Right lobe of liver (tissue), 6 donors: Measurements from ENCODE around the gene CDC42EP5. TPM values are rescaled to one million over a fixed set of nuclear protein-coding genes. Genes with fewer than 3 reads are reported as not detected.
"Not testable (repeated sequence)": the region's sequence is repeated elsewhere in the genome, so short reads cannot be mapped to it uniquely, and the experiment has no call there.

Experiments
- ATAC-seq, 4 donors: fragments of 200-7000 bp; cut with Tn5 transposase; one replicate each; pipeline ENCODE4 v1.9.1; 2020; ENCODE audit warnings: mild to moderate bottlenecking in 4 of 4, moderate library complexity in 4 of 4
- DNase-seq, 3 donors: peaks; one replicate each; pipeline ENCODE4 v3.0.0-alpha.2; 2020
- H3K27ac ChIP-seq, 3 donors: fragments of 200-600 bp; one replicate each; pipeline ENCODE4 v1.8.0; 2022
- H3K27me3 ChIP-seq, 2 donors: fragments of 200-600 bp; one replicate each; pipeline ENCODE4 v1.8.0; 2022
- H3K36me3 ChIP-seq, 4 donors: fragments of 200-600 bp; sonication (generic) in 1 of 4; one replicate each; pipeline versions ENCODE4 v1.5.1 to v1.8.0; 2017 to 2022; ENCODE audit warnings: control low read depth in 1 of 4
- H3K4me1 ChIP-seq, 4 donors: fragments of 200-600 bp; sonication (generic) in 1 of 4; one replicate each; pipeline versions ENCODE4 v1.5.1 to v1.8.0; 2017 to 2022; ENCODE audit warnings: control low read depth in 1 of 4
- H3K4me3 ChIP-seq, 3 donors: fragments of 200-600 bp; one replicate each; pipeline ENCODE4 v1.8.0; 2022
- H3K9me3 ChIP-seq, 4 donors: fragments of 200-600 bp; sonication (generic) in 1 of 4; one replicate each; pipeline versions ENCODE4 v1.5.1 to v1.8.0; 2017 to 2022; ENCODE audit warnings: control low read depth in 1 of 4
- CTCF ChIP-seq, 4 donors: fragments of 200-600 bp in 3 of 4; fragments of 450-650 bp in 1 of 4; IDR thresholded peaks; one replicate each; pipeline versions ENCODE4 v1.5.1 to v1.8.0; 2016 to 2022; ENCODE audit warnings: antibody characterized with exemption in 4 of 4, mild to moderate bottlenecking in 2 of 4
- POLR2A ChIP-seq: fragments of 450-650 bp; IDR thresholded peaks from one replicate; pipeline ENCODE4 v1.6.1; 2017; ENCODE audit warnings: antibody characterized with exemption, mild to moderate bottlenecking
- WGBS: methylation state at CpG from one replicate; pipeline ENCODE4 v1.1.6; 2018; ENCODE audit warnings: low coverage, low lambda C conversion rate; ENCODE audit not compliant: insufficient coverage; ENCODE audit errors: missing lambda C conversion rate; 5-methylcytosine and 5-hydroxymethylcytosine counted together
- intact Hi-C, 2 donors: fragments of 100-400 bp; cut with DNase I; formaldehyde crosslinking; loops; one replicate each; pipeline versions ENCODE4 v1.11.2 to v1.14.1; 2022
- total RNA-seq, 6 experiments: library from RNA; depleted of rRNA in 2 of 6; stranded (reverse); fragments of >200 nt in 2 of 6; fragmentation: NEBNext Ultra II Directional in 3 of 6; extraction: Animal tissue kit (Norgen Biotek cat#: 25700) in 3 of 6; gene quantifications; one replicate each; pipeline versions ENCODE4 v1.1.0 to v1.2.4, GENCODE V29; 2016 to 2023
- donor health status: DM: no; HTN: yes; CAD: no.
- donor health status: DM: no; HTN: no; CAD: no.
- donor health status: DM: no; HTN: no; CAD: no.
- donor health status: DM: no; HTN: yes; CAD: no.
- donor health status: DM: no; HTN: yes; CAD: no.

Gene CDC42EP5
- total RNA-seq, 6 experiments from 2014 or later, result 1.3 to 3.7 (median 2.0) TPM

GRCh38 chr19:54506079-54506478, 33.0 kb upstream of the CDC42EP5 start:
- intact Hi-C loops, result no loop called here
- WGBS, result 49% methylated on average over 10 of the region's 10 CpGs
- Histone ChIP-seq H3K27ac (no peak overlapping the region), H3K4me3 (no peak overlapping the region), H3K4me1 (no peaks in the 10 kb centered on the region), H3K27me3 (no peaks in the 10 kb centered on the region), H3K9me3 (no peaks in the 10 kb centered on the region), H3K36me3 (no peaks in the 10 kb centered on the region)
- TF ChIP-seq CTCF (IDR thresholded peaks at IDR 0.05) (no peak), POLR2A (no peak)
- ATAC-seq, result no peak
- no peak for DNase-seq

DNA sequence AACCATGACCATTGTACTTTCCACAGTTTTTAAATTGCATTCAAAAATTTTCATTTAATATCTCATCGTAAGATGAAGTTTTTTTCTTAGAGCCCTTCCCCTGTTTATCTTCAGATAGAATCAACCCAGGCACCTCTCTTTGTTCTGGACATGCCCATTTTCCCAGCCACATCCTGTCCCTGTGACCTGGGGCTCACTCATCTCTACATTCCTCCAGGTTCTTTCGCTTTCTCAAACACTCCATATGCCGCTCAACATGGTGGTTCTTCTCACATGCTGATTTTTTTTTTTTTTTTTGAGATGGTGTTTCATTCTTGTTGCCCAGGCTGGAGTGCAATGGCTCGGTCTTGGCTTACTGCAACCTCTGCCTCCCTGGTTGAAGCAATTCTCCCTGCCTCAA, 32.4 kb upstream of the CDC42EP5 start:
- H3K27me3 ChIP-seq, H3K27ac ChIP-seq, H3K4me1 ChIP-seq, H3K4me3 ChIP-seq, H3K9me3 ChIP-seq, intact Hi-C loops, ATAC-seq, DNase-seq, H3K36me3 ChIP-seq: not testable (repeated sequence)
- 70% methylated on average over 4 of the region's 4 CpGs for WGBS

GRCh38 chr19:54502518-54503048, 29.5 kb upstream of the CDC42EP5 start, which contains the start of gene LAIR2:
LAIR2 (plus strand) TSS chr19:54502831; CDS start chr19:54502919, 88 bp downstream.
- no peak within 1 kb of the TSS for H3K27ac ChIP-seq
- TF ChIP-seq POLR2A (no peak), CTCF (IDR thresholded peaks at IDR 0.05) (no peak)
- DNase-seq (no peak), ATAC-seq (no peak)
- 52% methylated on average over 11 of the region's 14 CpGs for WGBS
- H3K27me3 ChIP-seq, result no peaks in the 10 kb centered on the region
- no peaks in the 10 kb centered on the region for H3K9me3 ChIP-seq
- intact Hi-C loops, result no loop called here
- no peak within 1 kb of the TSS for H3K4me3 ChIP-seq
- no peaks in the 10 kb centered on the region for H3K4me1 ChIP-seq
- H3K36me3 ChIP-seq, result no peaks in the 10 kb centered on the region

GRCh38 chr19:54498451-54498772, 25.3 kb upstream of the CDC42EP5 start:
- H3K4me3 ChIP-seq, H3K4me1 ChIP-seq, H3K27me3 ChIP-seq, DNase-seq, ATAC-seq, H3K27ac ChIP-seq, H3K9me3 ChIP-seq, intact Hi-C loops, H3K36me3 ChIP-seq: not testable (repeated sequence)
- 19% methylated on average over 6 of the region's 9 CpGs for WGBS

GRCh38 chr19:54497747-54498450, 24.8 kb upstream of the CDC42EP5 start:
- DNase-seq, H3K36me3 ChIP-seq, H3K9me3 ChIP-seq, H3K27ac ChIP-seq, H3K4me3 ChIP-seq, intact Hi-C loops, H3K4me1 ChIP-seq, ATAC-seq, H3K27me3 ChIP-seq: not testable (repeated sequence)
- WGBS, result 45% methylated on average over 5 of the region's 15 CpGs

DNA sequence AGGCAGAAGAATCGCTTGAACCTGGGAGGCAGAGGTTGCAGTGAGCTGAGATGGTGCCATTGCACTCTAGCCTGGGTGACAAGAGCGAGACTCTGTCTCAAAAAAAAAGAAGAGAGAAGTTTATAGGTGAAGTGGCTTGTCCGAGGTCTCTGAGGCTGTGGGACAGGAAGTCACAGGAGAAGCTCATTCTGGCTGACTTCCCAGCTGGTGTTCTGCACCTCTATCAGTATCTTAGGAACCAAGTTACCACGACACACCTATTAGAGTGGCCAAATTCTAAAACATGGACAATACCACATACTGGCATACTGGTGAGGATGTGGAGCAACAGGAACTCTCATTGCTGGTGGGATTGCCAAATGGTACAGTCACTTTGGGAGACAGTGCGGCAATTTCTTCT, 22.2 kb upstream of the CDC42EP5 start:
- H3K36me3 ChIP-seq, DNase-seq, intact Hi-C loops, H3K27ac ChIP-seq, H3K27me3 ChIP-seq, H3K4me3 ChIP-seq, H3K4me1 ChIP-seq, H3K9me3 ChIP-seq, ATAC-seq: not testable (repeated sequence)
- WGBS, result 61% methylated on average over 4 of the region's 5 CpGs
